HepG2 (cell line): Measurements from ENCODE around the gene HSD11B2. TPM values are rescaled to one million over a fixed set of nuclear protein-coding genes. Genes with fewer than 3 reads are reported as not detected.

Experiments used
- ATAC-seq: fragments of 200-7000 bp; cut with Tn5 transposase; 3 replicates; pipeline ENCODE4 v1.9.1; 2020; ENCODE audit warnings: mild to moderate bottlenecking, moderate library complexity
- BruUV-seq: library from RNA; stranded (reverse); fragments of 400-500 nt; replicated peaks from 2 replicates; lab custom pipeline; 2021; lab: Mats Ljungman, UMichigan
- CTCF ChIA-PET: fragments of 300-600 bp; formaldehyde crosslinking; extraction: SDS; loops from one replicate; lab custom pipeline; 2021; ENCODE audit warnings: low total read pairs, inconsistent platforms, low intra/inter-chr PET ratio; lab: Yijun Ruan, JAX
- POLR2A ChIA-PET: fragments of 350-600 bp; sonication (Branson Sonifier 250); formaldehyde crosslinking; loops from one replicate; lab custom pipeline; 2020; ENCODE audit warnings: antibody characterized with exemption, inconsistent platforms; lab: Yijun Ruan, JAX
- DNase-seq: peaks from one replicate; pipeline ENCODE4 v3.0.0-alpha.2; 2015; ENCODE audit warnings: low spot score
- FAIRE-seq: peaks from 3 replicates; lab custom pipeline; 2011; peaks lifted over from hg19 to GRCh38; lab: Jason Lieb, UNC
- H2AFZ ChIP-seq: one replicate; pipeline ENCODE4 v1.6.1; 2011; ENCODE audit warnings: low read length, inconsistent platforms
- H3K27ac ChIP-seq: fragments of 300-600 bp; 3 replicates; pipeline ENCODE4 v1.8.0; 2011; ENCODE audit warnings: mixed run types, mild to moderate bottlenecking, mixed read lengths, low read length, inconsistent platforms; ENCODE audit not compliant: insufficient read depth; ENCODE audit errors: extremely low read length
- H3K27me3 ChIP-seq, 2 experiments: fragments of 200-600 bp in 1 of 2; 2 replicates in 1 of 2; 3 replicates in 1 of 2; pipeline versions ENCODE4 v1.6.0 to v1.8.0; 2011; ENCODE audit warnings: low read length in 2 of 2, mild to moderate bottlenecking in 2 of 2, moderate library complexity in 2 of 2, inconsistent platforms in 1 of 2; ENCODE audit not compliant: insufficient read depth in 2 of 2, control insufficient read depth in 1 of 2
- H3K36me3 ChIP-seq, 2 experiments: fragments of 200-600 bp in 1 of 2; replicated peaks in 1 of 2; 2 replicates in 1 of 2; 3 replicates in 1 of 2; pipeline versions ENCODE4 v1.5.1 to v1.8.0; 2011; ENCODE audit warnings: low read length in 2 of 2, inconsistent platforms in 1 of 2; ENCODE audit not compliant: insufficient read depth in 2 of 2, control insufficient read depth in 1 of 2
- H3K4me1 ChIP-seq: 2 replicates; pipeline ENCODE4 v1.5.1; 2012; ENCODE audit warnings: low read length, inconsistent platforms; ENCODE audit not compliant: insufficient read depth
- H3K4me2 ChIP-seq: 2 replicates; pipeline ENCODE4 v1.6.0; 2011; ENCODE audit warnings: low read depth, low read length, inconsistent platforms
- H3K4me3 ChIP-seq, 3 experiments: fragments of 200-600 bp in 1 of 3; sonication (generic), shearing (Covaris generic) in 1 of 3; replicated peaks in 1 of 3; 2 replicates each; pipeline ENCODE4 v1.5.1; 2011 to 2016; ENCODE audit warnings: low read length in 3 of 3, inconsistent platforms in 2 of 3, low read depth in 2 of 3, mild to moderate bottlenecking in 2 of 3, control low read depth in 1 of 3, mixed read lengths in 1 of 3; ENCODE audit not compliant: insufficient read depth in 1 of 3
- H3K79me2 ChIP-seq: one replicate; pipeline ENCODE4 v1.6.1; 2011; ENCODE audit warnings: low read length, inconsistent platforms; ENCODE audit not compliant: insufficient read depth
- H3K9ac ChIP-seq: 2 replicates; pipeline ENCODE4 v1.6.0; 2011; ENCODE audit warnings: mild to moderate bottlenecking, low read depth, low read length, inconsistent platforms; ENCODE audit not compliant: insufficient read depth
- H3K9me3 ChIP-seq: 2 replicates; pipeline ENCODE4 v1.5.1; 2012; ENCODE audit warnings: mild to moderate bottlenecking, low read length
- H4K20me1 ChIP-seq: 2 replicates; pipeline ENCODE4 v1.6.0; 2011; ENCODE audit warnings: inconsistent platforms, mild to moderate bottlenecking, low read length, moderate library complexity; ENCODE audit not compliant: insufficient read depth
- BCL6 ChIP-seq: IDR thresholded peaks from 2 replicates; pipeline ENCODE4 v1.6.1; 2016; ENCODE audit warnings: missing genetic modification reagents, missing compliant biosample characterization
- MIXL1 ChIP-seq: IDR thresholded peaks from 2 replicates; pipeline ENCODE4 v1.6.1; 2016
- MYC ChIP-seq: sonication (generic); formaldehyde crosslinking; IDR thresholded peaks from 2 replicates; pipeline ENCODE4 v1.9.0; 2021; ENCODE audit warnings: missing genetic modification reagents, borderline replicate concordance
- NFE2 ChIP-seq: sonication (generic); formaldehyde crosslinking; IDR thresholded peaks from 2 replicates; pipeline ENCODE4 v1.4.0; 2020; ENCODE audit warnings: missing genetic modification reagents
- RARA ChIP-seq: IDR thresholded peaks from 2 replicates; pipeline ENCODE4 v1.6.1; 2016; ENCODE audit warnings: missing genetic modification reagents, missing compliant biosample characterization
- REXO4 ChIP-seq: sonication (generic); formaldehyde crosslinking; IDR thresholded peaks from 2 replicates; pipeline ENCODE4 v1.8.0; 2022; ENCODE audit warnings: missing genetic modification reagents, mild to moderate bottlenecking, borderline replicate concordance
- SALL1 ChIP-seq: sonication (generic); formaldehyde crosslinking; IDR thresholded peaks from 2 replicates; pipeline ENCODE4 v1.8.0; 2022; ENCODE audit warnings: mild to moderate bottlenecking, missing genetic modification reagents
- THAP9 ChIP-seq: sonication (generic); formaldehyde crosslinking; IDR thresholded peaks from 2 replicates; pipeline ENCODE4; 2020; ENCODE audit warnings: missing genetic modification reagents, mild to moderate bottlenecking, borderline replicate concordance
- YY1 ChIP-seq: IDR thresholded peaks from 2 replicates; pipeline ENCODE4 v1.6.1; 2011; ENCODE audit warnings: low read length, low read depth, moderate library complexity, mild to moderate bottlenecking; ENCODE audit not compliant: insufficient read depth, insufficient replicate concordance
- ZBTB38 ChIP-seq: sonication (generic); formaldehyde crosslinking; IDR thresholded peaks from 2 replicates; pipeline ENCODE4 v1.5.1; 2020; ENCODE audit warnings: mild to moderate bottlenecking, missing genetic modification reagents
- ZNF501 ChIP-seq: sonication (generic); formaldehyde crosslinking; IDR thresholded peaks from 2 replicates; pipeline ENCODE4 v1.5.1; 2020; ENCODE audit warnings: mild to moderate bottlenecking, moderate library complexity, missing genetic modification reagents
- WGBS: methylation state at CpG from one replicate; pipeline ENCODE4 v1.1.6; 2017; ENCODE audit warnings: low lambda C conversion rate; 5-methylcytosine and 5-hydroxymethylcytosine counted together
- in situ Hi-C: cut with HindIII; loops from 2 replicates; pipeline ENCODE4 v1.10.0; 2017; ENCODE audit warnings: low pct_unique_long_range_greater_than_20kb; ENCODE audit not compliant: extremely low pct_ligation_motif_present
- intact Hi-C: fragments of 100-400 bp; cut with micrococcal nuclease; formaldehyde crosslinking; loops from one replicate; pipeline ENCODE4 v1.10.0; 2022; ENCODE audit not compliant: unreplicated experiment
- polyA plus RNA-seq, 8 experiments: library from polyadenylated mRNA; depleted of rRNA in 3 of 8; stranded (reverse) in 7 of 8; unstranded in 1 of 8; fragments of >200 nt; fragmentation: Illumina TruSeq in 4 of 8; extraction: Trizol in 4 of 8; gene quantifications; 2 replicates each; pipeline versions ENCODE4 v1.2.1 to v1.2.3, GENCODE V29; 2011 to 2016; ENCODE audit warnings: low read depth in 4 of 8, missing spikeins in 1 of 8, mixed read lengths in 1 of 8; ENCODE audit not compliant: insufficient read depth in 1 of 8
- total RNA-seq, 5 experiments: library from RNA; depleted of rRNA; stranded (reverse); fragments of >200 nt; fragmentation: Illumina TruSeq; extraction: Trizol; gene quantifications; 2 replicates each; pipeline ENCODE4 v1.2.3, GENCODE V29; 2016; ENCODE audit warnings: low read depth in 1 of 5

Gene HSD11B2
- total and polyA plus RNA-seq, 2 of the 13 experiments (the other 11 are each of a cell fraction or from before 2014, with no cell fraction given), result 8.9 to 13.6 TPM

GRCh38 chr16:67483731-67484525 is 53.0 kb downstream of the HSD11B2 start:
- 94% methylated on average over 12 of the region's 12 CpGs for WGBS
- ATAC-seq, result no peak

More at GRCh38 chr16:67483731-67484525, 53.0 kb downstream of the HSD11B2 start:
- H3K27me3 ChIP-seq, result no peaks in the 10 kb centered on the region; a peak in 1 of 5 replicates
- intact Hi-C loops (loop anchor here (5.0 kb wide), 1 partner anchor 57 kb away; no protein-coding TSS in a partner anchor), in situ Hi-C loops (loop anchor here (5.0 kb wide), 1 partner anchor 33 kb away; no protein-coding TSS in a partner anchor)
- DNase-seq, result no peak
- POLR2A ChIA-PET, result no interaction called here
- FAIRE-seq, result no peak
- no peaks in the 10 kb centered on the region; a peak in 1 of 5 replicates for H3K36me3 ChIP-seq
- H3K9ac ChIP-seq, result no peak overlapping the region
- peak; percentile 15 for TF ChIP-seq YY1
- TF ChIP-seq MIXL1, result peak; percentile 50; the same call in 1 of the 2 replicates
- TF ChIP-seq ZBTB38, result 0 out of 2 replicates have a peak, but pooled peaks have one; percentile 38
- TF ChIP-seq NFE2 (CRISPR knock-in tag), result no peak
- 0 out of 2 replicates have a peak, but pooled peaks have one; percentile 3 for TF ChIP-seq MYC (CRISPR knock-in tag)
- 0 out of 2 replicates have a peak, but pooled peaks have one; percentile 28 for TF ChIP-seq RARA
- peak; percentile 51; the same call in 1 of the 2 replicates for TF ChIP-seq ZNF501 (CRISPR knock-in tag)
- peak; percentile 96 for TF ChIP-seq THAP9 (CRISPR knock-in tag)
- TF ChIP-seq REXO4 (CRISPR knock-in tag), result no peak
- no peak for TF ChIP-seq SALL1 (CRISPR knock-in tag)
- peak; percentile 32; the same call in 1 of the 2 replicates for TF ChIP-seq BCL6 (CRISPR knock-in tag)
- peak overlapping the region; percentile 98 for H3K4me2 ChIP-seq
- no peak overlapping the region for H2AFZ ChIP-seq
- H3K79me2 ChIP-seq, result peaks cover 23% of the 10 kb centered on the region
- H3K4me3 ChIP-seq, result no peak overlapping the region; a peak in 1 of 6 replicates
- no peaks in the 10 kb centered on the region for H3K9me3 ChIP-seq
- BruUV-seq, result no TSS peak
- no peaks in the 10 kb centered on the region for H4K20me1 ChIP-seq
- CTCF ChIA-PET, result no interaction called here
- H3K27ac ChIP-seq, result peak overlapping the region; percentile 39
- peaks cover 49% of the 10 kb centered on the region for H3K4me1 ChIP-seq
